Right lobe of liver (tissue), 6 donors: Measurements from ENCODE around the gene PSMC3IP. TPM values are rescaled to one million over a fixed set of nuclear protein-coding genes. Genes with fewer than 3 reads are reported as not detected.

ENCODE experiments used
- ATAC-seq, 4 donors: fragments of 200-7000 bp; cut with Tn5 transposase; one replicate each; pipeline ENCODE4 v1.9.1; 2020; ENCODE audit warnings: mild to moderate bottlenecking in 4 of 4, moderate library complexity in 4 of 4
- DNase-seq, 3 donors: peaks; one replicate each; pipeline ENCODE4 v3.0.0-alpha.2; 2020
- H3K27ac ChIP-seq, 3 donors: fragments of 200-600 bp; one replicate each; pipeline ENCODE4 v1.8.0; 2022
- H3K27me3 ChIP-seq, 2 donors: fragments of 200-600 bp; one replicate each; pipeline ENCODE4 v1.8.0; 2022
- H3K36me3 ChIP-seq, 4 donors: fragments of 200-600 bp; sonication (generic) in 1 of 4; one replicate each; pipeline versions ENCODE4 v1.5.1 to v1.8.0; 2017 to 2022; ENCODE audit warnings: control low read depth in 1 of 4
- H3K4me1 ChIP-seq, 4 donors: fragments of 200-600 bp; sonication (generic) in 1 of 4; one replicate each; pipeline versions ENCODE4 v1.5.1 to v1.8.0; 2017 to 2022; ENCODE audit warnings: control low read depth in 1 of 4
- H3K4me3 ChIP-seq, 3 donors: fragments of 200-600 bp; one replicate each; pipeline ENCODE4 v1.8.0; 2022
- H3K9me3 ChIP-seq, 4 donors: fragments of 200-600 bp; sonication (generic) in 1 of 4; one replicate each; pipeline versions ENCODE4 v1.5.1 to v1.8.0; 2017 to 2022; ENCODE audit warnings: control low read depth in 1 of 4
- CTCF ChIP-seq, 4 donors: fragments of 200-600 bp in 3 of 4; fragments of 450-650 bp in 1 of 4; IDR thresholded peaks; one replicate each; pipeline versions ENCODE4 v1.5.1 to v1.8.0; 2016 to 2022; ENCODE audit warnings: antibody characterized with exemption in 4 of 4, mild to moderate bottlenecking in 2 of 4
- POLR2A ChIP-seq: fragments of 450-650 bp; IDR thresholded peaks from one replicate; pipeline ENCODE4 v1.6.1; 2017; ENCODE audit warnings: antibody characterized with exemption, mild to moderate bottlenecking
- WGBS: methylation state at CpG from one replicate; pipeline ENCODE4 v1.1.6; 2018; ENCODE audit warnings: low coverage, low lambda C conversion rate; ENCODE audit not compliant: insufficient coverage; ENCODE audit errors: missing lambda C conversion rate; 5-methylcytosine and 5-hydroxymethylcytosine counted together
- intact Hi-C, 2 donors: fragments of 100-400 bp; cut with DNase I; formaldehyde crosslinking; loops; one replicate each; pipeline versions ENCODE4 v1.11.2 to v1.14.1; 2022
- total RNA-seq, 6 experiments: library from RNA; depleted of rRNA in 2 of 6; stranded (reverse); fragments of >200 nt in 2 of 6; fragmentation: NEBNext Ultra II Directional in 3 of 6; extraction: Animal tissue kit (Norgen Biotek cat#: 25700) in 3 of 6; gene quantifications; one replicate each; pipeline versions ENCODE4 v1.1.0 to v1.2.4, GENCODE V29; 2016 to 2023
- donor health status: DM: no; HTN: yes; CAD: no.
- donor health status: DM: no; HTN: no; CAD: no.
- donor health status: DM: no; HTN: no; CAD: no.
- donor health status: DM: no; HTN: yes; CAD: no.
- donor health status: DM: no; HTN: yes; CAD: no.

PSMC3IP gene
- total RNA-seq, 6 experiments from 2014 or later = 0.26 to 2.4 (median 0.76) TPM

DNA sequence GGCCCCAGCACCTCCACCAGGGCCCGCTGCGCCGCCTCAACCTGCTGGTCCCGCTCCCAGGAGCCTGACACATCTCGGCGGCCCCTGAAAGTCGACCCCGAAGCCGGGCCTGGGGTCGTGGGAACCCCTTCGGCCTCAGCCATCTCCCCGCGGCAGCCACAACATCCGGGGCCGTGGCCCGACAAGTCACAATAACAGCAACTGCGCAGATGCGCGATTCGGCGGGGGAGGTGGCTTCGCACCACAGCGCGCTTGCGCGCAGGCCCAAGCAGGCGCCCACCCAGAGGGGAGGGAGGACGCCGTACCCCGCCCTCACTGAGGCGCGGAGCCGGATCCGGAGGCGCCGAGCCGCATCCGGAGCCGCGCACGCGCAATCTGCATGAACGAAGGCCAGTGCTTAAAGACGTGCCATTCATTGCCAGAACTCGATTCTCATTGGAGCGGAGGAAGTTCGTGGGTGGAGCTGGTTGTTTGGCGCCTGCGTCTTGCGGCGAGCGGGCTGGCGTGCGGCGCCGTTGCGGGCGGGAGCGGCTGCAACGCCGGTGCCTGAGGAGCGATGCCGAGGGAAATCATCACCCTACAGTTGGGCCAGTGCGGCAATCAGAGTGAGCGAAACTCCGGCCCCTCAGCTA lies 31.8 kb upstream of the PSMC3IP start, which contains the start of the genes RETREG3 and TUBG1:
RETREG3 (minus strand) TSS at position 193 of the 632 bp plus-strand sequence; CDS start at position 143, 50 bp downstream.
TUBG1 (plus strand) TSS at position 502 of the 632 bp plus-strand sequence; CDS start at position 557, 55 bp downstream.
- ATAC-seq (peak; percentile 95 to 97 (median 96)), DNase-seq (peak; percentile 99)
- H3K4me3 ChIP-seq = peak within 1 kb of the TSS; percentile 78 to 80 (median 80)
- H3K27me3 ChIP-seq = no peaks in the 10 kb centered on the region
- H3K36me3 ChIP-seq = peaks cover 0 to 18% (median 4%) of the 10 kb centered on the region in 4 donors
- TF ChIP-seq POLR2A = peak; percentile 70
- no peak for TF ChIP-seq CTCF (IDR thresholded peaks at IDR 0.05)
- intact Hi-C loops = no loop called here
- WGBS = no CpG with 5 or more reads among the region's 66 CpGs
- peak within 1 kb of the TSS; percentile 48 to 88 (median 80) for H3K27ac ChIP-seq
- H3K4me1 ChIP-seq = peaks cover 0 to 26% (median 6%) of the 10 kb centered on the region in 4 donors
- no peaks in the 10 kb centered on the region for H3K9me3 ChIP-seq

DNA sequence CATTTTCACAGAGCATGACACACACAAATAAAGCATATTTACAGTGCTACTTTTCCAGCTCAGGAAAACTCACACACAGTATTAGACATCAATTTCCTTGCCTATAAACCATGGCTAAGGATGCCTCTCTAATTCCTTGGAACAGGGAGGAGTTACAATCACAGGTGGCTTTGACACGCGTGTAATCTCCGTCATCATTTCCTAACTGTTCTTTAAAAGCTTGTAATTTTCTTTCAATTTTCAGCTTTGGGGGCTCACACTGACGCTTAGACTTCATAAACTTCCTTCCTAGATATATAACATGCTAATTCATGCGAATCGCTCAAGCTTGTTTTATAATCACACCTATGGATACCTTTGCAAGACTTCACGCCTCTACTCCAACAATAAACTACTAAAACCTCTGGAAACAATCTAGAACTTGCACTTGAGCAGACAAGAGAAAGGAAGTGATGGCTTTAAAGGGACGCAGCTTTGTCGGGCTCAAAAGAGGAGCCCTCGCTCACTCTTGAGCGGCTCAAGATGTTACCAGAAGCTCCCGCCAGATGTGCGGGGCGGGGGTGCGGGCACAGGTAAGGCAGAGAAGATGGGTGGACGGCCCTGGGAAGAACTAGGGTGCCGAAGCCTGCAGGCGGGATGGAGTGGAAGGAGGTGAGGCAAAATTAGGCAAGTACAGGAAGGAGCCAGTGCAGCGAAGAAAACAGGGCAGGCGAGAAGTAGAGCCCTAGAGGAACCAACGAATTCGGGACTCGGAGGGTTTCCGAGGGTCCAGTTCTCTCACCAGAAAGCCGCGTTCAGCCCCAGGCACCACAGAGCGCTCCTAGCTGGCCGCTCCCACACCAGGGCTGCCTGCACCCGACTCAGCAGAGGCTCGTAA lies 31.0 kb upstream of the PSMC3IP start:
- intact Hi-C loops = no loop called here
- peak; percentile 54 to 70 (median 64) for ATAC-seq
- H3K9me3 ChIP-seq = no peaks in the 10 kb centered on the region
- peaks cover 0 to 26% (median 6%) of the 10 kb centered on the region in 4 donors for H3K4me1 ChIP-seq
- H3K4me3 ChIP-seq = peak overlapping the region; percentile 78 to 80 (median 80)
- H3K27me3 ChIP-seq = no peaks in the 10 kb centered on the region
- peaks cover 0 to 16% (median 2%) of the 10 kb centered on the region in 4 donors for H3K36me3 ChIP-seq
- no peak for TF ChIP-seq POLR2A
- TF ChIP-seq CTCF (IDR thresholded peaks at IDR 0.05) = peak in 1 of 4 donors; percentile 12
- H3K27ac ChIP-seq = peak overlapping the region; percentile 48 to 88 (median 80)
- DNase-seq = peak in 2 of 3 donors; percentile 48 to 62
- under 1% methylated on average over 22 of the region's 30 CpGs for WGBS

- intact Hi-C loops = no loop called here
- Histone ChIP-seq H3K27ac (peak overlapping the region in 1 of 3 donors; percentile 80), H3K4me3 (peak overlapping the region; percentile 78 to 80 (median 80))
Measured at GRCh38 chr17:42607769-42608168, 30.2 kb upstream of the PSMC3IP start.

More at GRCh38 chr17:42607769-42608168, 30.2 kb upstream of the PSMC3IP start:
- peaks cover 0 to 26% (median 6%) of the 10 kb centered on the region in 4 donors for H3K4me1 ChIP-seq
- no peaks in the 10 kb centered on the region for H3K9me3 ChIP-seq
- no peak for TF ChIP-seq POLR2A
- TF ChIP-seq CTCF (IDR thresholded peaks at IDR 0.05) = no peak
- no peak for ATAC-seq
- WGBS = 9% methylated on average over 3 of the region's 3 CpGs
- no peaks in the 10 kb centered on the region for H3K27me3 ChIP-seq
- DNase-seq = no peak
- peaks cover 0 to 9% (median 0%) of the 10 kb centered on the region in 4 donors for H3K36me3 ChIP-seq
